Measurements from ENCODE around the gene OTOG.
"Not testable (repeated sequence)": the region's sequence is repeated elsewhere in the genome, so short reads cannot be mapped to it uniquely, and the experiment has no call there.

OTOG gene

DNA sequence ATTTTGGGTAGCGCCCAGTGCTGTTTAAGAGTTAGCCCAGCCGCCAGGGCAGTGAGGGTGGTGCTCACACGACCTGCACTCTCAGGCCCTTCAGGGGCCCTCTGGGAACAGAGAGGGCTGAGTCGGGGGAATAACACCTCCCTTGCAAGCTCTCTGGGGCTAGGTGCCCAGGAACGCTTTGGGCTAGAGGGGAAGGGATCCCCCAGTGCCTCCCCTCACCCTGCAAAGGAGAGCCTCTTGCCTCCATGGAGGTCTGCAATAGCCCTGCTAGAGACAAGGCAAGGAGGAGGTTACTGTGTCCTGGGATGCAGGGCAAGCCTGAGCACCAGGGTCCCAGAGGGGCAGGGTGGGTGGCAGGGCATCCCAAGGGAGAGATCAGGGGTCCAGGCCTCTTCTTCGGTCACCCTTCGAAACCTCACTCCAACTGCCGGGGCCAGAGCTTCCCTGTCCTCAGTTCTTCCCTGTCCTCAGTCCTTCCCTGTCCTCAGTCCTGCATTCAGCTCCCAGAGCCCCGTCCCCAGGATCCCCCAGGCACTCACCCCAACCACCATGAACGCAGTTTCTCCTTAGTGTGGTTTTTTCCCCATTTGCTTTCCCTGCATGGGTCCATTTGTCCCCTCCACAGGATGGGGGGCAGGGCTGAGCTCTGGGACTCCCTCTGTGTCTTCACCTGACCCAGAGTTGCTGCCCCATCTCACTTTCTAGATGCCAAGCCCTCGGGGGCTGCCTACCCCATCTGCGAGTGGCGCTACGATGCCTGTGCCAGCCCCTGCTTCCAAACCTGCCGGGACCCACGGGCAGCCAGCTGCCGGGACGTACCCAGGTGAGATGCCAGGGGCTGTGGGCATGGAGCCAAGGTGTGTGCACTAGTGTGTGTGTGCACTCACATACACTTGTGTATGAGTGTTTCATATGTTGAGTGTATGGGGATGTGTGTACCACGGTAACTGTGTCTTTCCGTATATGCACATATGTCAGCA is 60.8 kb downstream of the OTOG start:
- no peak overlapping the region for H3K27ac ChIP-seq (ENCODE audit: low read depth, low read length)

DNA sequence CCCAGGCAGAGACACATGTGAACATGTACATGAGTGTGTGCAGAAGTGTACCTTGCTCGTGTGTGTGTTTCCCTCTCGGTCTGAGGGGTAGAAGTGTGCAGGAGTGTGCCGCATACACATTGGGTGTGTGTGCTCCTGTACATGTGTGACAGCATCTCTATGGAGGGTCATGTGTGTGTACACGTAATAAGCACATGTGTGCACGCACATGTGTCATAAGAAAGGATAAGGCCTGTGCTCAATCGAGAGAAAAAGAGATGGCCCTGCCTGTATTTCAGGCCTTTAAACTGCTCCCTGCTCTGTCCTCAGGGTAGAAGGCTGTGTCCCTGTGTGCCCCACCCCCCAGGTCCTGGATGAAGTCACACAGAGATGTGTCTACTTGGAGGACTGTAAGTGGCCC is 61.8 kb downstream of the OTOG start:
- no peaks in the 10 kb centered on the region for H3K36me3 ChIP-seq (ENCODE audit: control insufficient read depth, insufficient read depth, low read length)
- no peak overlapping the region for H3K27ac ChIP-seq (ENCODE audit: low read depth, low read length)
- no peak overlapping the region for H3K9ac ChIP-seq (ENCODE audit: low read length)
- H3K4me1 ChIP-seq (ENCODE audit: control insufficient read depth, insufficient read depth, low read length) = no peaks in the 10 kb centered on the region
- H3K4me3 ChIP-seq (ENCODE audit: low read length) = no peak overlapping the region
- no peaks in the 10 kb centered on the region for H3K27me3 ChIP-seq (ENCODE audit: control insufficient read depth, insufficient read depth, low read length)

More for the DNA sequence above, 60.8 kb downstream of the OTOG start:
- no peaks in the 10 kb centered on the region for H3K27me3 ChIP-seq (ENCODE audit: control insufficient read depth, insufficient read depth, low read length)
- no peak overlapping the region for H3K9ac ChIP-seq (ENCODE audit: low read length)
- H3K36me3 ChIP-seq (ENCODE audit: control insufficient read depth, insufficient read depth, low read length) = no peaks in the 10 kb centered on the region
- no peaks in the 10 kb centered on the region for H3K4me1 ChIP-seq (ENCODE audit: control insufficient read depth, insufficient read depth, low read length)
- H3K4me3 ChIP-seq (ENCODE audit: low read length) = no peak overlapping the region

DNA sequence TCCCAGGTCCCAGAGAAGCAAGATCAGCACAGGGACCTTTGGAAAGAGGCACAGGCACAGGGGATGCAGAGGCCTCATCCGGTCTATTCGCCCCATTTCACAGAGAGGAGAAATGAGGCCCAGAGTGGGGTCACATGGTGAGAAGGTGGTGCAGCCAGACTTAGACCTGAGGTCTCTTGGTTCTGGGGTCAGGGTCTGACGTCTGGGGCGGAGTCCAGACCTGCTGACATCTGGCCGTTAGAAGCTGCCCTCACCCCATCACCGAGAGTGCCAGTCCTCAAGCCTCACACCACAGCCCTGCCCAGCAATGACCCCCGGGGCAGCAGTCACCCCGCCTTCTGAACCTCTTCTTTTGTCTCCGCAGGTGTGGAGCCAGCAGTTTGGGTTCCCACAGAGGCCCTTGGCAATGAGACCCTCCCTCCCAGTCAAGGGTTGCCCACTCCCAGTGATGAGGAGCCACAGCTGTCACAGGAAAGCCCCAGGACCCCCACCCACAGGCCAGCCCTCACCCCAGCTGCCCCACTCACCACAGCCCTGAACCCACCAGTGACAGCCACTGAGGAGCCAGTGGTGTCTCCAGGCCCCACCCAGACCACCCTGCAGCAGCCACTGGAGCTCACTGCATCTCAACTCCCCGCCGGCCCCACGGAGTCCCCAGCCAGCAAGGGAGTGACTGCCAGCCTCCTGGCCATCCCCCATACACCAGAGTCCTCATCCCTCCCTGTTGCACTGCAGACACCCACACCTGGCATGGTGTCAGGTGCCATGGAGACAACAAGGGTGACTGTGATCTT is 62.4 kb downstream of the OTOG start:
- no peaks in the 10 kb centered on the region for H3K27me3 ChIP-seq (ENCODE audit: control insufficient read depth, insufficient read depth, low read length)
- H3K27ac ChIP-seq (ENCODE audit: low read depth, low read length) = no peak overlapping the region
- H3K4me1 ChIP-seq (ENCODE audit: control insufficient read depth, insufficient read depth, low read length) = no peaks in the 10 kb centered on the region
- no peak overlapping the region for H3K4me3 ChIP-seq (ENCODE audit: low read length)
- no peaks in the 10 kb centered on the region for H3K36me3 ChIP-seq (ENCODE audit: control insufficient read depth, insufficient read depth, low read length)
- no peak overlapping the region for H3K9ac ChIP-seq (ENCODE audit: low read length)

DNA sequence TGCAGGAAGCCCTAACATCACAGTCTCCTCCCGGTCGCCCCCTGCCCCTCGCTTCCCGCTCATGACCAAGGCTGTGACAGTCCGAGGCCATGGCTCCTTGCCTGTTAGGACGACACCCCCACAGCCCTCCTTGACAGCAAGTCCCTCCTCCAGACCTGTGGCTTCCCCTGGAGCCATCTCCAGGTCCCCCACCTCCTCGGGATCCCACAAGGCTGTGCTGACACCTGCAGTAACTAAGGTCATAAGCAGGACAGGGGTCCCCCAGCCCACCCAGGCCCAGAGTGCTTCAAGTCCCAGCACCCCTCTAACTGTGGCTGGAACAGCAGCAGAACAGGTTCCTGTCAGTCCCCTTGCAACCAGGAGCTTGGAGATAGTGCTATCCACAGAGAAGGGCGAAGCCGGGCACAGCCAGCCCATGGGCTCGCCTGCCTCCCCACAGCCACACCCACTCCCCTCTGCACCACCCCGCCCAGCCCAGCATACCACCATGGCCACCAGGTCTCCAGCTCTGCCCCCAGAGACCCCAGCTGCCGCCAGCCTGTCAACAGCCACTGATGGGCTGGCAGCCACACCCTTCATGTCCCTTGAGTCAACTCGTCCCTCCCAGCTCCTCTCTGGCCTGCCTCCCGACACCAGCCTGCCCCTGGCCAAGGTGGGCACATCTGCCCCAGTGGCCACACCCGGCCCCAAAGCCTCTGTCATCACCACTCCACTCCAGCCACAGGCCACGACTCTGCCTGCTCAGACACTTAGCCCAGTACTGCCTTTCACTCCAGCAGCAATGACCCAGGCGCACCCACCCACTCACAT is 63.2 kb downstream of the OTOG start:
- Histone ChIP-seq H3K4me1 (ENCODE audit: control insufficient read depth, insufficient read depth, low read length) (no peaks in the 10 kb centered on the region), H3K9ac (ENCODE audit: low read length) (no peak overlapping the region), H3K27ac (ENCODE audit: low read depth, low read length) (no peak overlapping the region), H3K4me3 (ENCODE audit: low read length) (no peak overlapping the region), H3K27me3 (ENCODE audit: control insufficient read depth, insufficient read depth, low read length) (no peaks in the 10 kb centered on the region), H3K36me3 (ENCODE audit: control insufficient read depth, insufficient read depth, low read length) (no peaks in the 10 kb centered on the region)

DNA sequence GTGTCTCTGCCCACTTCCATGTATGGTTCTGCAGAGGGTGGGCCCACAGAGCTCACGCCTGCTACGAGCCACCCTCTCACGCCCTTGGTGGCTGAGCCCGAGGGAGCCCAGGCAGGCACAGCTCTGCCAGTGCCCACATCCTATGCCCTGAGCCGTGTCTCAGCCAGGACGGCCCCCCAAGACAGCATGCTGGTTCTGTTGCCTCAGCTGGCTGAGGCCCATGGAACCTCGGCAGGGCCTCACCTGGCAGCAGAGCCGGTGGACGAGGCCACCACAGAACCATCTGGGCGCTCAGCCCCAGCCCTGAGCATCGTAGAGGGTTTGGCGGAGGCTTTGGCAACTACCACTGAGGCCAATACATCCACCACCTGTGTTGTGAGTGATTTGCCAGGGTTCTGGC is 64.0 kb downstream of the OTOG start:
- H3K27me3 ChIP-seq (ENCODE audit: control insufficient read depth, insufficient read depth, low read length) = no peaks in the 10 kb centered on the region
- no peak overlapping the region for H3K27ac ChIP-seq (ENCODE audit: low read depth, low read length)
- no peak overlapping the region for H3K4me3 ChIP-seq (ENCODE audit: low read length)
- no peak overlapping the region for H3K9ac ChIP-seq (ENCODE audit: low read length)
- no peaks in the 10 kb centered on the region for H3K4me1 ChIP-seq (ENCODE audit: control insufficient read depth, insufficient read depth, low read length)
- H3K36me3 ChIP-seq (ENCODE audit: control insufficient read depth, insufficient read depth, low read length) = no peaks in the 10 kb centered on the region

DNA sequence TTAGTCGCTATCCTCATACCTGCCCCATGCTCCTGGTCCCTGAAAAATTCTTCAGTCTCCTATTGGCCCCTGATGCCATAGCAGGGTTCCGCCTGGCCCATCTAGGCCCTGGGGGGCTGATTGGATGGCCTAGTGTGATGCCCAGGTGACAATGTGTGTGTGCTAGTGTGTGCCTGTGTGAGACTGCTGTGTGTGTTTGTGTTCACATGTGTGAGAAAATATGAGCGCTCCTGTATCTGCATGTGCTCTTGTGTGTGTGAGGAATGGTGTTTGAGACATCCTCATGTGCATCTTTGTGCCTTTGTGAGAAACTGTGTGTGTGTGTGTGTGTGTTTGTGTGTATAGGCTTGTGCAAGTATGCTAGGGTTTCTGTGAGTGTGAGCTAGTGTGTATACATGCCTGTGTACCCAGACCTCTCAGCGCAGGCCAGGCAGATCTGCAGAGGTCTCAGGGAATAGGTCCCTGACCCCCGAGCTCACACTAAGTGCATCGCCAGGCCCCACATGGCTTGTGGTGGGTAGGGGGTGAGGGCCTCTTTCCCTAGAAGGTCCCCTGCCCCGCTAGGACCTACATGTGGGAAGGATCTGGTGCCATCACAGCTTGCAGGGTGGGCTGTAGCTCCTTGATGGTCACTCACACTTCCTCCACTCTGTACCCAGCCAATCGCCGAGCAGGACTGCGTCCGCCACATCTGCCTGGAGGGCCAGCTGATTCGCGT is 64.6 kb downstream of the OTOG start:
- Histone ChIP-seq H3K27ac (ENCODE audit: low read depth, low read length) (no peak overlapping the region), H3K4me3 (ENCODE audit: low read length) (no peak overlapping the region), H3K36me3 (ENCODE audit: control insufficient read depth, insufficient read depth, low read length) (no peaks in the 10 kb centered on the region), H3K9ac (ENCODE audit: low read length) (no peak overlapping the region), H3K4me1 (ENCODE audit: control insufficient read depth, insufficient read depth, low read length) (no peaks in the 10 kb centered on the region), H3K27me3 (ENCODE audit: control insufficient read depth, insufficient read depth, low read length) (no peaks in the 10 kb centered on the region)

DNA sequence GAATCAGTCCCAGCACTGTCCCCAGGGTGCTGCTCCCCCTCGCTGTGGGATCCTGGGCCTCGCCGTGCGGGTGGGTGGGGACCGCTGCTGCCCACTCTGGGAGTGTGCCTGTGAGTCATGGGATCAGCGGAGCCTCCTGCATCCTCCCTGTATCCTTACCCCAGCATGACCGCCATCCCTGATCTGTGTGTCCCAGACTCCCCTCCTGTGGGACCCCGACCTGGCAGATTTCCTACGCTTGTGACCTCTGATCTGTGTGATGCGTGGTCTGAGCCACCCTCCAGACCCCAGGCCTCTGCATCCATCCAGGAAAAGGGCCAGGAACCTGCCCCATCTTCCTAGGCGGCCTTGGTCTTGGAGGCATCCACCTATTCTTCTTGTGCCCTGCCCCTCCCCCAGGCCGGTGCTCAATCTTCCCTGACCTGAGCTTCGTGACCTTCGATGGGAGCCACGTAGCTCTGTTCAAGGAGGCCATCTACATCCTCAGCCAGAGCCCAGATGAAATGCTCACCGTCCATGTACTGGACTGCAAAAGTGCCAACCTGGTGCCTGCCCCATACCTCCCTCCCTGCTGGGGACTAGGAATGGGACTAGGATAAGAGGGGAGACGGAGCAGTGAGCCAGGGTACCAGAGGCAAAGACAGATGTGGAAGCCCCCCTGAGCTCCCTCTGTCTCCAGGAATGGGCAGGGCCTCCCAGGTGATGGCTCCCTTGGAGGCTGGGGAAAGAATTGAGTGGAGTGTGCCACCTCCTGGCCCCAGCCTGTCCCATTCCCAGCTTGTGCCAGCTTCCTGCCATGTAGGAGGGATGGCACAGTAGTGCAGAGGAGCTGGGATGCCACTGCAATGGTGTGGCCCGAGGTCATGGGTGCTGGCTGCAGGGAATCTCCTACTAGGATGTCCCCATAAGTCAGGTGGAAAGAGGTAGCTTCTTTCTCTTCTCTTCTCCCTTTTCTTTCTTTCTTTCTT is 65.4 kb downstream of the OTOG start:
- Histone ChIP-seq H3K4me1 (ENCODE audit: control insufficient read depth, insufficient read depth, low read length) (no peaks in the 10 kb centered on the region), H3K36me3 (ENCODE audit: control insufficient read depth, insufficient read depth, low read length) (no peaks in the 10 kb centered on the region), H3K27ac (ENCODE audit: low read depth, low read length) (no peak overlapping the region)

DNA sequence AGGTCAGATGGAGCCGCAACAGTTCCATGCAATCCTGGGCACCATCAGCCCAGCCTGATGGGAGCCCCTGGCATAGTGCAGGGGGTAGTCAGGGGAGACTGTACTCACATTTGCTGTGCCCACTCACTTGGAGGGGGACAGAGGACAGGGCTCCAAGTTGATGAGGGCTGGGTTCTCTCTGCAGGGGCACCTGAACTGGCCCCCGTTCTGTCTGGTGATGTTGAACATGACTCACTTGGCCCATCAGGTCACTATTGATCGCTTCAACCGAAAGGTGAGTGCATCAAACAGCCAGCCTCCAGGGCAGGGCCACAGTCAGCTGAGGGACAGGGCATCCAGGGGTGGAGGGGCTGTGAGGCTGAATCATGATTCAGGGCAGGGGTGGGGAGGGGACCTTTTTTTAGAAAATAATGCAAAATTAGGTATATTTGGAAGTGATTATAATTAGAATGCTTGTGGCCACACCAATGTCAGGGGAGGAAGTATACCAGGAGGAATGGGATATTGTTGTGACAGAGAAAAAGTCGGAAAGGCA is 66.4 kb downstream of the OTOG start:
- Histone ChIP-seq H3K4me3 (ENCODE audit: low read length) (no peak overlapping the region), H3K36me3 (ENCODE audit: control insufficient read depth, insufficient read depth, low read length) (no peaks in the 10 kb centered on the region), H3K27ac (ENCODE audit: low read depth, low read length) (no peak overlapping the region), H3K4me1 (ENCODE audit: control insufficient read depth, insufficient read depth, low read length) (no peaks in the 10 kb centered on the region), H3K27me3 (ENCODE audit: control insufficient read depth, insufficient read depth, low read length) (no peaks in the 10 kb centered on the region), H3K9ac (ENCODE audit: low read length) (no peak overlapping the region)

More for the DNA sequence above, 65.4 kb downstream of the OTOG start:
- Histone ChIP-seq H3K9ac (ENCODE audit: low read length) (no peak overlapping the region), H3K4me3 (ENCODE audit: low read length) (no peak overlapping the region), H3K27me3 (ENCODE audit: control insufficient read depth, insufficient read depth, low read length) (no peaks in the 10 kb centered on the region)

DNA sequence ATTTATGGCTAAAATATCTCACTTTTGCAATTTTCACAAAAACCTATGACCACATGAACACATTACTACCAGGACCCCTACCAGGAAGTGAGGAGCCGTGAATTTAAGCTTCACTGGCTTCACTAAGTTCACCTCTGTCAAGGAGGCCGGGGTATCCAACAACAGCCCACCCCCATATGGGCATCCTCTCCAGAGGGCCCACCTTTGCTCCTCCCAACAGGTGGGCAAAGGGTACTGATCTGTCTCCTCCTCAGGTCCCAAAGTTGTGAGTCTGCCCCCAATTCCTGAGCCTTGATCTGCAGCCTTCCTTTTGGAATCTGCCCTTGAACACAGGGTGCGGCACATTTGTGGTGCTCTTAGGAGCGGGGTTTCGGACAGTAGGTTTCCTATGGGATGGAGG is 66.9 kb downstream of the OTOG start:
- no peak overlapping the region for H3K4me3 ChIP-seq (ENCODE audit: low read length)
- H3K9ac ChIP-seq (ENCODE audit: low read length) = no peak overlapping the region
- no peaks in the 10 kb centered on the region for H3K36me3 ChIP-seq (ENCODE audit: control insufficient read depth, insufficient read depth, low read length)
- no peaks in the 10 kb centered on the region for H3K4me1 ChIP-seq (ENCODE audit: control insufficient read depth, insufficient read depth, low read length)
- no peak overlapping the region for H3K27ac ChIP-seq (ENCODE audit: low read depth, low read length)
- H3K27me3 ChIP-seq (ENCODE audit: control insufficient read depth, insufficient read depth, low read length) = no peaks in the 10 kb centered on the region

DNA sequence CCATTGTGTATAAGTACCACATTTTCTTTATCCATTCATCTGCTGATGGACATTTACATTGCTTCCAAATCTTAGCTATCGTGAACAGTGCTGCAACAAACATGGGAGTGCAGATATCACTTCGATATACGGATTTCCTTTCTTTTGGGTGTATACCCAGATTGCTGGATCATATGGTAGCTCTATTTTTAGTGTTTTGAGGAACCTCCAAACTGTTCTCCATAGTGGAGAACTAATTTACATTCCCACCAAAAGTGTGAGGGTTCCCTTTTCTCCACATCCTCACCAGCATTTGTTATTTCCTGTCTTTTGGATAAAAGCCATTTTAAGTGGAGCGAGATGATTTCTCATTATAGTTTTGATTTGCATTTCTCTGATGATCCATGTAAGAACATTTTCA is 75.7 kb downstream of the OTOG start:
- H3K4me1 ChIP-seq (ENCODE audit: control insufficient read depth, insufficient read depth, low read length); H3K4me3 ChIP-seq (ENCODE audit: low read length); H3K27ac ChIP-seq (ENCODE audit: low read depth, low read length); H3K27me3 ChIP-seq (ENCODE audit: control insufficient read depth, insufficient read depth, low read length); H3K9ac ChIP-seq (ENCODE audit: low read length); H3K36me3 ChIP-seq (ENCODE audit: control insufficient read depth, insufficient read depth, low read length): not testable (repeated sequence)

DNA sequence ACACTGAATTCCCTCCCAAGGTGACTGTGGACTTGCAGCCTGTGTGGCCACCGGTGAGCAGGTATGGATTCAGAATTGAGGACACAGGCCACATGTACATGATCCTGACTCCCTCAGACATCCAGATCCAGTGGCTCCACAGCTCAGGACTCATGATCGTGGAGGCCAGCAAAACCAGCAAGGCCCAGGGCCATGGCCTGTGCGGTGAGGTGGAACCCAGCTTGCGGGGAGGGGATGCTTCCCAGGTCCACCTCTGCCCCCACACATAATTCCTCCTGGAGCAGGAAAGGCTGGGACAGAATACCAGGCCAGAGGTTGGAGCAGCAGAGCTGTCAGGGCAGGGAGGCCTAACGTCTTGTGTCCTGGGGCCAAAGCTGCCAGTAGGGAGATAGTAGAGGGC is 82.1 kb downstream of the OTOG start:
- H3K4me3 ChIP-seq (ENCODE audit: low read length) = no peak overlapping the region
- H3K36me3 ChIP-seq (ENCODE audit: control insufficient read depth, insufficient read depth, low read length) = no peaks in the 10 kb centered on the region
- no peaks in the 10 kb centered on the region for H3K27me3 ChIP-seq (ENCODE audit: control insufficient read depth, insufficient read depth, low read length)
- H3K4me1 ChIP-seq (ENCODE audit: control insufficient read depth, insufficient read depth, low read length) = no peaks in the 10 kb centered on the region
- H3K27ac ChIP-seq (ENCODE audit: low read depth, low read length) = no peak overlapping the region
- no peak overlapping the region for H3K9ac ChIP-seq (ENCODE audit: low read length)
